Myocyte (in vitro differentiated cells): ENCODE data around the gene PEX10. TPM values are rescaled to one million over a fixed set of nuclear protein-coding genes. Genes with fewer than 3 reads are reported as not detected.
"Not testable (repeated sequence)": the region's sequence is repeated elsewhere in the genome, so short reads cannot be mapped to it uniquely, and the experiment has no call there.

ENCODE experiments used
- DNase-seq: peaks from one replicate; pipeline ENCODE4 v3.0.0-alpha.2; 2012; ENCODE audit warnings: low read depth
- total RNA-seq: library from RNA; depleted of rRNA; stranded (reverse); fragments of >200 nt; gene quantifications from 2 replicates; pipeline ENCODE4 v1.2.3, GENCODE V29; 2014

Gene PEX10
- total RNA-seq, 1 donor from 2014 or later = 54.4 TPM

DNA sequence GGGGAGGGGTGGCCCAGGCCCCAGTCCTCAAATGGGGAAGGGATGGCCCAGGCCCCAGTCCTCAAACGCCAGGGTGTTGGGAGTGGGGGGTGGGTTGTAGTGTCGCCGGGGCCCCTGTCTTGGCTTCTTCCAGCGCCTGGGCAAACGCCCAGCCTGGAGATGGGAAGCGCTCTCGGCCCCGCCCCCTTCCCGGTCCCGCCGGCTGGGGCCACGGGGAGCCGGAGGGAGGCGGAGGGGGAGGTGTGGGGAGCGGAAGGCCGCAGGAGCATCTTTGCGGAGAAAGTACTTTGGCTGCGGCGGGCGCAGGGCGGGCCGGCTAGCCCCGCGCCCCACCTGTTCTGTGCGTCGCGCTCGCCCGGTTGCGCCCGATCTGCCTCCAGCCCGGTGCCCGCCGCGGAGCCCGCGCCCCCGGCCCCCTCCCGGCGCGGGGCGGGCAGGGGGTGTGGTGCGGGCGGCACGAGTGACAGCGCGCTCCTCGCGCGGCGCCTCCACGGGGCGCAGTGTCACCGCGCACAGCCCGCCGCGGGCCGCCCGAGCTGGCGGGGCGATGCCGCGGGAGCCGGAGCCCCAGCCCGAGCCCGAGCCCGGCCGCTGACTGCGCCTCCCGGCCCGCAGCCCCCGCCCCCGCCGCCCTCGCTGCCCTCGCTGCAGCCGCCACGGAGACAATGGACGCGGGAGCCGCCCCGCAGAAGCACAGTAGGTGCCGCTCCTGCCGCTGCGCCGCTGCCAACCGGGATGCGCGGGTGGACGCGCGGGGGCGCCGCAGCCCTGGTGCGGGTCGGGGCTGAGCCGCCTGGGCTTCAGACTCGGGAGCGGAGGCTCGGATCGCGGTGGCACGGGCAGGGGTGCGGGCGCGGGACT lies 31.1 kb upstream of the PEX10 start:
- no peak for DNase-seq

DNA sequence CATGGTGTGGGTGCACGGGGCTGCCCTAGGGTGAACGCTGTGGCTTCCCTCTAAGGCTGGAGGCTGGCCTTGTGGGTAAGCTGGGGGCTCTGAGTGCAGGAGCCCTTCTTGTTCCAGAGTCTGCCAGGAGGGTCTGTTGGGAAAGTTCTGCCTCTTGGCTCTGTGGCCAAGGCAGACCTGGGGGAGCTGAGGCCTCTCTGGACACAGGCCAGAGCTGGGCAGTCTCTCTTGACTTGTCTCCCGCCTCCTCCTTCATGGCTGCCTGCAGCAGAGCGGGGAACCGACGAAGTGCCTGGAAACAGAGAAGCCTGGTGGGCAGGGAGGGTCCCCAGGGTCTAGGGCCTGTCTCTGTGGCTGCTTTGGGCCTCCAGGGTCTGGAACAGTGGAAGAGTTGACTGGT lies 30.3 kb upstream of the PEX10 start:
- no peak for DNase-seq

DNA sequence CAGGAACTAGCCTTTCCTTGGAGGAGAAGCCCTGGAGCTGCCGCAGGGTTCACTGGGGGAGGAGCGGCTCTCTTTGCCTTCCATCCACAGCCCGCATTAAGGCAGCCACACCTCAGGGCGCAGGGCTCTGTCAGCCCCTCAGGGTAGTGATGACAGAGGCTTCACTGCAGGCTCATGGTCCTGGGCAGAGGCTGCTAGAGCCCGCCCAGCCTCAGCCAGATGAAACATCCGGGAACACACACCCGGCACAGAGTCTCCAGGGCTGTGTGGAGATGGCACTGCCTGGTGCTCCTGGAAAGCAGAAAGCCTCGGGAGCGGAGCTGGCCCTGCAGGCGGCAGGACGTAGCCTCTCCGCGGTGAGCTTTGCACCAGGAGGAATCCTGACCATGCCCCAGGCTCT lies 29.4 kb upstream of the PEX10 start:
- no peak for DNase-seq

DNA sequence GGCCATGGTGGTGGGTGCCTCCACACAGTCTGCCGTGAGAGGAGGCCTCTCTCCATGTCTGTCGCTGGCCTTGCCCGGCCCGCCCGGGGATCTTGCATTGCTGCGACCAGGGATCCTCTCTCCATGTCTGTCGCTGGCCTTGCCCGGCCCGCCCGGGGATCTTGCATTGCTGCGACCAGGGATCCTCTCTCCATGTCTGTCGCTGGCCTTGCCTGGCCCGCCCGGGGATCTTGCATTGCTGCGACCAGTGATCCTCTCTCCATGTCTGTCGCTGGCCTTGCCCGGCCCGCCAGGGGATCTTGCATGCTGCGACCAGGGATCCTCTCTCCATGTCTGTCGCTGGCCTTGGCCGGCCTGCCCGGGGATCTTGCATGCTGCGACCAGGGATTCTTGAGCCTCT lies 28.0 kb upstream of the PEX10 start:
- DNase-seq = not testable (repeated sequence)

DNA sequence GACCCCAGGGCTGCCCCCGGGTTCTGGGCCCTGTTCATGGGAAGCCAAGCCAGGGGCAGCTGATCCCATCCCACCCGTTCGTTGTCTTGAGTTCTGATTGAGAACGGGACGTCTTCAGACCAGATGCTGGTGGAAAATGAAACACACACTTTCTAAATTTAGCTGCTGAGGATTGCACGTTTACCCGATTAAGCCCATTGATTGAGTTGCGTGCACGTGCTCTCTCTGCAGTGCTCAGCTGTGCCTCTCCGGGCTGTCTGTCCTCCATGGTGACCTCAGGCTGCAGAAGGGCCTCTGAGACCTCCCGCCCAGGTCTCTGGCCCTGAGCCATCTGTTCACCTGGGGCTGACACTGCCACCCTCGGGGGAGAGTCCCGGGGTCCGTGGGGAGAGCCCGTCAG lies 27.0 kb upstream of the PEX10 start:
- no peak for DNase-seq

DNA sequence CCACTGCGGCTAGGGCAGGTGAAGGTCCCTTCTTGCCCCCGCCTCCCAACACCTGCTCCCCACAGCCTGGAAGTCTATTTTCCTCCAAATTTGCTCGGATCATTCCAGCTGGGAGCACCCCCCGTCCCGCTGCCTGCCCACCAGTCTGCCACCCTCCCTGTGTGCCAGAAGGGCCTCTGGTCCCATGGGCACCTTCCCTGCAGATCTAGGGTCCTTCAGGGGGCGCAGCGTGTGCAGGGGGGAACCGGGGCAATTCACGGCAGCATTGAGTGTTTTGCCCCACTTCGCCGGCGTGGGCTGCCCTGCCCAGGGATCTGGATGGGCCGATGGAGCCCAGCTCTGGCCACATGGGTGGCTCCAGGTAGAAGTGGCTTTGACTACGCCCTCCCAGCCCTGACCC lies 26.3 kb upstream of the PEX10 start:
- DNase-seq = no peak

DNA sequence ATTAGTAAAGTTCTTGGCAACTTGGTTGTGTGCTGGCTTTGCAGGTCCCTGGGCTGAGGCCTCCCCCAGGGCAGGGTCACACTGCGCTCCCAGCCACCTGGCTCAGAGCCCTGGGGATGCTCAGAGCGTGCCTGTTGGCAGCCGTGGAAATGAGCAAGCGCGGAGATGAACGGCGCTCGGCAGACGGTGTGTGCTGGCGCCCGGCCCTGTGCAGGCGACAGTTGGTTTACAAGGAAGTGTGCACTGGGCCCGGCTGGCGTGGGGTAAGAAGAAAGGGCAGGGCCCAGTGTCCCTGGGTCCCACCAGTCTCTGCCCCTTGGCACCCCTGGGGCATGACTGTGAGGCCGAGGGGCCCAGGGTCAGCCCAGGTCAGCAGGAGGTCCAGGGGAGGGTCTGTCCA lies 25.7 kb upstream of the PEX10 start:
- no peak for DNase-seq

DNA sequence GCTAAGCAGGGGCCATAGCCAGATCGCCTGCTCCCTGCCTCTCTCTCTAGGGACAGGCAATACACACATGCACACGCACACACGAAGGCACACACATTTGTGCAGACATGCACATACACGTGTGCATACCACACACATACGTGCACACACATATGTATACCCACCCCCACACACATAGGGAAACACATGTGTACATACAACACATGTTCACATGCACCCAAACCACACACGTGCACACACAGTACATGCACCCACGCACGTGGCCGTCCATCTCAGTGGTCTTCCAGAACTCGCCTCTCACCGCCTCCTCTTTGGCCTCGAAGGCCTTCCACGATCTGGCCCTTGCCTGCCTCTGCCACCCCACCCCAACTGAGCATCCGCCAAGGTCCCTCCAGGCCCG lies 25.3 kb upstream of the PEX10 start:
- no peak for DNase-seq

DNA sequence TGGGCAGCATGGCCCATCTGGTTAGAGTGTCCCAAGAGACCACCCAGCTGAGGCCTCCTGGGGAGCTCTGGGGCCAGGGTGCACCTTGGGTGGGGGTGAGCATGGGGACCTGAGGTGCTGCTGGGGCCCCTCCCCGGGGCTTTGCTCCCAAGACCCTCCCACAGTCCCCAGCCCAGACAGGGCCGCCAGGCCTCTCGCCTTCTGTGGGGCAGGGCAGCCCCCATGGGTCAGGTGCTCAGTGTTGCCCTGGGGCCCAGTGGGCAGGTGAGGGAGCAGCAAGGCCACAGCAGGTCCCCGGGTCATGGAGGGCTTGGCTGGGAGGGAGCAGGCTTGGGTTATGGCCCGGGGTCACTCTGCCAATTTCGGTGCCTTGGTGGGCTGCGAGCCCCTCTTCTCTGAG lies 24.5 kb upstream of the PEX10 start:
- DNase-seq = no peak

DNA sequence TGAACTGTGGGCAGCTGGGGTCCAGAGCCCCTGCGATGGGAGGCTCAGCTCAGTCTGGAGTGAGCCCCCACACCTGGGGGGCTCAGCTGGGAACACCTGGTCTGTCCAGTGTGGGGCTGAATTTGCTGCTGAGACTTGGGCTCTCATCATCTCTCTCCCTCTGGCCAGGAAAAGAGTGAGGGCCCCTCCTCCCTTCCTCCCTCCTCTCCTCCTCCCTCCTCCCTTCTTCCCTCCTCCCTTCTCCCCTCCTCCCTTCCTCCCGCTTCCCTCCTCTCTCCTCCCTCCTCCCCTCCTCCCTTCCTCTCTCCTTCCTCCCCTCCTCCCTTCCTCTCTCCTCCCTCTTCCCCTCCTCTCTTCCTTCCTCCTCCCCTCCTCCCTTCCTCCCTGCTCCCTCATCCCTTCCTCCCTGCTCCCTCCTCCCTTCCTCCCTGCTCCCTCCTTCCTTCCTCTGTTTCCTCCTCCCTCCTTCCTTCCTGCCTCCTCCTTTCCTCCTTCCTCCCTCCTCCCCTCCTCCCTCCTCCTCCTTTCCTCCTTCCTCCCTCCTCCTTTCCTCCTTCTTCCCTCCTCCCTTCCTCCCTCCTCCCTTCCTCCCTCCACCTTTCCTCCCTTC lies 23.5 kb upstream of the PEX10 start:
- DNase-seq = no peak

DNA sequence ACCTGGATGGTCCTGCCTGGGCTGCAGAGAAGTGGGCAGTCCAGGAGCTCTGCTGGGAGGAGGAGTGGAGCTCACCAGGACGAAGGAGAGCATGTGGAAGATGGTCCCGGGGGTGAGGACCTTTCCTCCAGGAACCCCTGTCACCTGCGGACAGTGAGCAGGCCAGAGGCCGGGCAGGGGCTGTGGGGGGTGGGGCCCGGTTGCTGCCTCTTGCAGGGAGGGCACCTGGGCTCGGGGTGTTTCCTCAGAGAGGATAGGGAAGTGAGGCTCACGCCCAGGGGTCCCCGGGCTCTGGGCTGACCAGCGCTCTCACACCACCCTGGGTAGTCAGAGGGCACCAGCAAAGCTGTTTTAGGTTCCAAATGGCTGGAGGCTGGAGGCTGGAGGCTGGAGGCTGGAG lies 22.7 kb upstream of the PEX10 start:
- no peak for DNase-seq

DNA sequence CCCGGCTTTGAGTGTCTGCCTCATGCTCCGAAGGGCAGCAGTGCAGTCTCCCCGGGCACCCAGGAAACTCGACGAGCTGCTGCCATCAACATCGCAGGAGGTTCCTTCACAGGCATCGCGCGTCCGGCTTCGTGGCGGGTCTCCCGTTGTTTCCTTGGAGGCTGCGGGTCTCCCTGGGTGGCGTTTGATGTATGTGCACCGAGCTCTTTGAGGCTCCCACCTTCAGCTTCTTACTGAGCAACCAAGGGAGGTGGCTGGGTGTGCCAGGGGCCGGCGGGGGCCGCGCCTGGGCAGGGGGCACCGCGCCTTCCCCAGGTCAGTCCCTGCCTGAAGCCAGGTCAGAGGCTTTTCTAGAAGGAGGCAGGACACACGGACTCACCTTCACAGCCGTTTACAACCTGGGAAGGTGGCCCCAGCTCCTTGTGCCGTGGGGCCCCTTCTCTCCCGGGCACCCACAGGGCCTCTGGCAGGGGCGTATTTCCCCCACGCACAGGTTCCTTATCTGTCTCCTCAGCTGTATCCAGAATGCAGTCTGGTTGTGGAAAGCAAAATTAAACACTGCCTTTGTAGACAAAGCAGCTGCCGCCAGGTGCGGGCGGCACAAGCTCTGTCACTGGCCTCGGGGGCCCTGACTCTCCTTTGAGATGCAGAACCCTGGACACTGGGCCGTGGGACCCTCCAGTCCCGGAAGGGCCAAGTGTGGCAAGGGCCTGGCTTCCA lies 21.7 kb upstream of the PEX10 start:
- DNase-seq = no peak

DNA sequence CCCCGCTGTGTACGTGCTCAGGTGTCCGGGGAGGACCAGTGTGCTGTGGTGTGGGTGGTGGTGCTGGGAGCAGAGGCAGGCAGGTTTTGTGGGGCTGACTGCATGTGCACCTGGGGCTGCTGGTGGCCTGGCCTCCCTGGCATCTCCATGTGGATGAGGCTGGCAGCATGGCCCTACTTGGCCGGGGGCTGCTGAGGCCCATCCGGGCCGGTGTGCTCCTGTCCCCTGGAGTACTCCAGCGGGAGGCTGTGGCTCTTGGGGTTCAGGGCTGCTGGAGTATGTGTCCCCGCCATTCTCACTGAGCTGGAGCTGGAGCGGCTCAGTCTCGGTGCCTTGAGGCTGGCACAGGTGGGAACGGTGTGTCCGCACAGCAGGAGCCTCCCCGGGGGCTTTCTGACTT lies 20.8 kb upstream of the PEX10 start:
- no peak for DNase-seq

DNA sequence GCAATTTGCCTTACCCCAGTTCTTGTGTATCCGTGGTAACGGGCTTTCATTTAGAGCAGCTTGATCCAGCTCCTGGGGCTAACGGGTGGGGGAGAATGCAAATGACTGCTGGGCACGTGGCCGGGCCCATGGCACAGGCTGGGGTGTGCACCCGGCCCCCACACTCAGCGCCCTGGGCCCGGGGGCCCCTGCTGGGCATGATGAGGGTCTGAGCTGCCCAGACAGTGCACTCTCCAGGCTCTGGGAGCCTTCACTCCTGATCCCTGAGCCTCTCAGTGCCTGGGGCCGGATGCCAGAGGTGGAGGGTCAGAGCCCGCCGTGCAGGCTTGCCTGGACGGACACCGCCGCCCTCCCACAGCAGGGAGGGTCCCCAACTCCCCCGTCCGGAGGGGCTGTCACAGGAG lies 20.1 kb upstream of the PEX10 start:
- DNase-seq = no peak

DNA sequence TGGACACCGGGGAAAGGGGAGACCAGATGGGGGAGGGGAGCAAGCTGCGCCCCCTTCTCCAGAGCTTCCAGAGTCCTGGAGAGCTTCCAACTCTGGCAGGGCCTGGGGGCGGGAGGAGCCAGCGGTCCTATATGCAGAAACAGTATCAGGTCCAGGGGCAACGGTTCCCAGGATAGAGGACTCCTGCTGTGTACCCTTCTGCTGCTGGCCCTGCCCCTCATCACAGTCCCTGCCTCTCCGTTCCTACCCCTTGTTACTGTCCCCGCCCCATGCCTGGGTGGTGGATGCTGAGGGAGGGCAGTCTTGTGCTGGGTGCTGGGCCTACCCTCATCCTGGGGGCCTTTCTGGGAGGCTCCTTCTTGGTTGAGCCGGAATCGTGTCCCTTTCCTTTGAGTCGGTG lies 19.2 kb upstream of the PEX10 start:
- DNase-seq = no peak

DNA sequence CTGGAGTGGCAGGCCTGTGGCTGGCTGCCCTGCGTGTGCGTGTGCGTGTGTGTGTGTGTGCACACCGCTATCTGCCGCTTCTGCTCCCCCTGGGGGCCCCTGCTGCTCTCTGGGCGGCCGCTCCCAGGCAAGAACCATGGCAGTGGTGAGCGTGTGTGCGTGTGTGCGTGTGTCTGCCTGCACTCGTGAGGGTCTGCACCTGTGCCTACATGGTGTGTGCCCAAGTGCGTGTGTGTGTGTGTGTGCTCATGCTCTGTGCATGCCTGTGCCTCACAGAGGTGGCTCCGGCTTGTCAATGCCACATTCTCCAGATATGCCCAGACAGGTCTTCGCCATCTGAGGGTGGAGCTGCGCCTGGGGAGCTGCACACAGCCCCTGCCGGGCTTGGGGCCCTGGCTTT lies 18.7 kb upstream of the PEX10 start:
- no peak for DNase-seq

DNA sequence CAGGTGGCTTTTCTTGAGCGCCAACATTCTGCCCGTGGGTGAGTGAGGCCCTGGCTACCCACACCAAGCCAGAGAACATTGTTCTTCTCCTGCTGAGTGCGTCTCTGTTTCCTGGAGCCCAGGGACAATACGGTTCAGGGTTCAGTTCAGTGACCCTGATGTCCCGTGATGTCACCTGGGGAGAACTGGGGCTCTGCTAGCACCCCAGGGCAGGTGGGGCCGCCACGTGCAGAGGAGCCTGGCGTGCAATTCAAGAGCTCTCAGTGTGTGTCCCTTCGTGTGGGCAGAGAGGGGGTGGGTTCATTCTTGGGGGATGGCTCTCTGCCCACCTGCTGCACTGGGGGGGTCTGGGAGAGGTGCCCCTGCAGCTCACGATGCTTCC lies 18.2 kb upstream of the PEX10 start:
- DNase-seq = no peak

DNA sequence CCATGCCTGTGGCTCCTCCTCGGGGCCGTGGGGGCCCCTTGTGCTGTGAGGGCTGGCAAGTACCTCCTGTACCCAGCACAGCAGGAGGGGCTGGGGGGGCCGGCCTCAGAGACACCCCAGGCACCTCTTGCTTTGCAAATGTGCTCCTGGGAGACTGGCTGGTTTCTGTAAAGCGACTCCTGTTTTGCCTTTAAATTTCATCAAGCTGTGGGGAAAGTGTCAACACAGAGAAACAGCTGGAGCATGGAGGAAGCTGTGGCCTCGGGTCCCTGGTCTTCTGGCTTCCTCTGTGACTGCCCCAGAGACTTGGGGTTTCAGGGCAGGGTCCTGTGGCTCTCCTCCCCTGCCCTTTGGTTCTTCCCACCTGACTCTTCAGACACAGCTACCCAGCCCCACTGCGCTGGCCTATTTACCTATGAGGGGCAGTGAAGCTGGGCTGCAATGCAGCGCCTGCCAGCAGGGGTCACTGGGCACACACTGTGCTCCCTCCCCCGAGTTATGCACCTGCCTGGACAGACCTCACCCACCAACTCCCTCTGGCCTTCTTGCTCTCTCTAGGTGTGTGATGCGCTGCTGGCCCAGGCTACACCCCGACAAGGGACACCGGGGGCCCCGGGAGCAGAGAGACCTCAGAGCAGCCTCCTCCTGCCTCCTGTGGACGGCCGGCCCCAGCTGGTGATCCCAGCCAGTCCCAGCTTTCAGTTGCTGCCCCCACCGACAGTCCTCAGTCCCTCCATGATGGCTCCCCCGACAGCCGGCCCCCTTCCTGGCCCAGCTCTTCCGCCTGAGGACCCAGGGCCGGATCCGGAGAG lies 17.6 kb upstream of the PEX10 start:
- no peak for DNase-seq

DNA sequence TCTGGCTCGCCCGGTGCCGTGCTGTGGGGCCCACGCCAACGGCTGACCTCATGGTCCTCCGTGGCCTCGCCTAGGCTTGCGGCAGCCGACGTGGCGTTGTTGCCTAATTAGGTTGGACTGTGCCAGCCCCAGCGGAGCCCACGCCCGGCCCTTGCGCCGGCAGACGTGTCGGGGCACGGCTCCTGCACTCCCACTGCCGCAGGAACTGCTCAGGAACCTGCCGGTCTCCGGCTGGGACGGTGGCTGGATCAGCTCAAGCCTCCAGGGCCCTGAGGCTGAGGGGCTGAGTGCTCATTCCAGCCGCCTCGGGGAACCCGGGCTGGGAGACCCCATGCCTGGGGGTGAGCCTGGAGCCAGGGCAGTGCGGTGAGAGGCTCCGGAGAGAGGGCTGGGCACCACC lies 16.1 kb upstream of the PEX10 start:
- DNase-seq = no peak

DNA sequence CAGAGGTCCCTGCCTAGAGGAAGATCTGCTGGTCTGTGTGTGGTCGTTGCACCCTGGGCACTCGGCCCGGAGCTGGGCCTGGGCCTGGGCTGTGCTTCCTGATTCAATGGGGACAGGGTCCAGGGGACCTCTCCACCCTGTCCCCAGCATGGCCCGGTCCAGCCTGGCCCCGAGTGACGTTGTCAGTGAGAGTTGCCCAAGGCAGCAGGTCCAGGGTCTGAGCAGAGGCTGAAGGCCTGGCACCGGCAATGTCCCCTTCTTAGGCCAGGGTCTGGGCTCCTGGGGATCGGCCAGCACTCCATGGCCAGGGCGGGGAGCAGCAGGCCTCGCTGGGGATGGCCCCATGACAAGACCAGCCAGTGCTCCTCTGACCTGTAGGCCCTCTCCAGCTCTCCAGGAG lies 15.6 kb upstream of the PEX10 start:
- DNase-seq = no peak

DNA sequence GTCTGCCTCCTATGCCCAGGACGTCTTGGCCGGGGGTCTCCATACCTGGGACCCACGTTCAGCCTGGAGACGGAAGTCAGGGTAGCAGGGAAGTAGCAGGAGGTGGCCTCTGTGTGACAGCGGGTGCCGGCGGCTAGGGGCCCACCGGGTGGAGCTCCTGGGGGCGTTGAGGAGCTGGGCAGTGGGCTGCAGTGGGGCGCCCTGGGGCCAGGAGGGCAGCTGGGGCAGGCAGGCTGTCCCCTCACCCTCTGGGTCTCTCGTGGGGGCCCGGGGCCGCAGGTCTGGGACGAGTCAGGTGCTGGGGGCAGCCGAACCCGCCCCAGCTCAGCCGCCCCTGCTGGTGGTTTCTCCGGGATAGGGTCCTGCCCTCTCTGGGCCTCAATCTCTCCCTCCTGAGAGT lies 14.7 kb upstream of the PEX10 start:
- no peak for DNase-seq

DNA sequence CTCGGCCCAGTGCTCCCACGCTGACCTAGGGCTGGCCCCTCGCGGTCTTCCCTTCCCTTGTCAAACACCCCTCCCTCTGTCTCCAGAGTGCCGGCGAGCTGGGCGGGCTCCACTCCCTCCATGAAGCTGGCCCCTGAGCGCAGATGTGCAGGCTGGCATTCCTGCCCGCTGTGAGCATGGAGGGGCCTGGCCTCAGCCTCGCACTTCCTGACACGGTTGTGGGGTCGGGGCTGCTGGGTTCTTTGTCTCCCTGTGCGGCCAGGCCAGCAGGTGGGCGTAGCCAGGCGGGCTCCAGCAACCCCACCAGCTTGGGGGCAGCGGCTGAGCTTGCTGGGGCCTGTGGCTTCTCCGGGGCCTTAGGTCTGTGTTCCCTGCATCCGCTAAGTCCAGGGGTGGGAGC lies 14.2 kb upstream of the PEX10 start:
- no peak for DNase-seq
